Duodenal mucosa (tissue), 2 donors: Measurements from ENCODE around the gene DPP3.

Experiments
- H3K27ac ChIP-seq: one replicate; pipeline ENCODE4 v1.7.0; 2013; ENCODE audit warnings: low read depth, low read length
- H3K27me3 ChIP-seq, 2 donors: one replicate each; pipeline ENCODE4 v1.7.0; 2013; ENCODE audit warnings: low read length in 2 of 2, control low read depth in 1 of 2; ENCODE audit not compliant: insufficient read depth in 2 of 2, control insufficient read depth in 1 of 2
- H3K36me3 ChIP-seq, 2 donors: one replicate each; pipeline ENCODE4 v1.7.0; 2013; ENCODE audit warnings: low read length in 2 of 2, control low read depth in 1 of 2; ENCODE audit not compliant: insufficient read depth in 2 of 2, control insufficient read depth in 1 of 2
- H3K4me1 ChIP-seq, 2 donors: one replicate each; pipeline ENCODE4 v1.7.0; 2013; ENCODE audit warnings: low read length in 2 of 2, control low read depth in 1 of 2; ENCODE audit not compliant: insufficient read depth in 2 of 2, control insufficient read depth in 1 of 2
- H3K4me3 ChIP-seq, 2 donors: one replicate each; pipeline ENCODE4 v1.7.0; 2013; ENCODE audit warnings: low read length in 2 of 2, low read depth in 1 of 2
- H3K9ac ChIP-seq, 2 donors: one replicate each; pipeline ENCODE4 v1.7.0; 2013; ENCODE audit warnings: low read length in 2 of 2, low read depth in 1 of 2
- H3K9me3 ChIP-seq, 2 donors: one replicate each; pipeline ENCODE4 v1.7.0; 2013; ENCODE audit warnings: low read length in 2 of 2, control low read depth in 1 of 2; ENCODE audit not compliant: control insufficient read depth in 1 of 2

DPP3 gene

GRCh38 chr11:66464916-66465315, 15.3 kb upstream of the DPP3 start:
- Histone ChIP-seq H3K36me3 (no peaks in the 10 kb centered on the region), H3K4me3 (no peak overlapping the region), H3K4me1 (peaks cover 10 to 12% of the 10 kb centered on the region in 2 donors), H3K27ac (no peak overlapping the region), H3K27me3 (no peaks in the 10 kb centered on the region), H3K9ac (peak overlapping the region in 1 of 2 donors; percentile 1), H3K9me3 (no peaks in the 10 kb centered on the region)

GRCh38 chr11:66465373-66466224, 14.6 kb upstream of the DPP3 start:
- Histone ChIP-seq H3K36me3 (no peaks in the 10 kb centered on the region), H3K4me3 (peak overlapping the region; percentile 74 to 81), H3K27ac (no peak overlapping the region)

DNA sequence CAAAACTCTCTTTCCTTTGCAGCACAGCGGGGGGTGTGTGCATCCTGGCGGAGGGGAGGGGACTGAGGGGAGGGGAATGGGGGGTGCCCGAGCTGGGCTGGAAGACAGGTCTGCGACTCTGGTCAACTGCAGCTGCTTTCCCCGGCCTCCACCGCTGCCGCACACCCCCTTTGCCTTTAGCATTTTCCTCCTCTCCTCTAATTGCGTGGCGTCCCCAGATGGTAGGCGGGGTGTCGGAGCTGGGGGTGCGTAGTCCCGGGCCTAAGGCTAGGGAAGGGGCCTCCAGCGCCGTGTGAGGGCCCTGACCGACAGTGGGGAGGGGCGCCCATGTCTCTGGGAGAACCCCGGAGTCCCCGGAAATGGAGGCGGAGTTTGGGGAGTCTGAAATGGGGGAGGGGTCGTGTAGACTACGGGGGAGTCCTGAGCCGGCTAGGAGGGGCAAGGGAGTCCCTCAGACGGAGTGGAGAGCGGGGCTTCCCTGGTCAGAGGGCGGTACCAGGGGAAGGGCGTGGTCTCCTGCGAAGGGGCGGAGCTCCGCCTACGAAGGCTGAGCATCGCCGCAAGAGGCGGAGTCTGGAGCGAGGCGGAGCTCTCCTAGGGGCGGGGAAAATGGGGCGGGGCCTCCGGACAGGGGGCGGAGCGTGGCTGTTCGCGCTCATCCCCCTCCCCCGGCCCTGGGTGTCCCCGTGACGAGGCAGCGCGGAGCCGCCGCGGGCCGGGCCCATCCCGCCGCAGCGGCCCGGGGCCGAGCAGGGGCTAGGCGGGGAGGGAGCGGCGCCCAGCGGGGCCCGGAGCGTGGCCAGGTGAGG, 13.8 kb upstream of the DPP3 start, which contains the start of gene PELI3:
PELI3 (plus strand) TSS at position 681 of the 809 bp plus-strand sequence. CDS start 1,224 bp downstream, outside the sequence.
- peaks cover 10 to 12% of the 10 kb centered on the region in 2 donors for H3K4me1 ChIP-seq
- no peaks in the 10 kb centered on the region for H3K27me3 ChIP-seq
- H3K27ac ChIP-seq = peak within 1 kb of the TSS; percentile 10
- H3K9ac ChIP-seq = peak within 1 kb of the TSS; percentile 51 to 68
- peak within 1 kb of the TSS; percentile 74 to 81 for H3K4me3 ChIP-seq
- H3K9me3 ChIP-seq = no peaks in the 10 kb centered on the region
- no peaks in the 10 kb centered on the region for H3K36me3 ChIP-seq

More at GRCh38 chr11:66465373-66466224, 14.6 kb upstream of the DPP3 start:
- H3K9ac ChIP-seq = peak overlapping the region in 1 of 2 donors; percentile 68
- no peaks in the 10 kb centered on the region for H3K9me3 ChIP-seq
- no peaks in the 10 kb centered on the region for H3K27me3 ChIP-seq
- peaks cover 10 to 12% of the 10 kb centered on the region in 2 donors for H3K4me1 ChIP-seq

DNA sequence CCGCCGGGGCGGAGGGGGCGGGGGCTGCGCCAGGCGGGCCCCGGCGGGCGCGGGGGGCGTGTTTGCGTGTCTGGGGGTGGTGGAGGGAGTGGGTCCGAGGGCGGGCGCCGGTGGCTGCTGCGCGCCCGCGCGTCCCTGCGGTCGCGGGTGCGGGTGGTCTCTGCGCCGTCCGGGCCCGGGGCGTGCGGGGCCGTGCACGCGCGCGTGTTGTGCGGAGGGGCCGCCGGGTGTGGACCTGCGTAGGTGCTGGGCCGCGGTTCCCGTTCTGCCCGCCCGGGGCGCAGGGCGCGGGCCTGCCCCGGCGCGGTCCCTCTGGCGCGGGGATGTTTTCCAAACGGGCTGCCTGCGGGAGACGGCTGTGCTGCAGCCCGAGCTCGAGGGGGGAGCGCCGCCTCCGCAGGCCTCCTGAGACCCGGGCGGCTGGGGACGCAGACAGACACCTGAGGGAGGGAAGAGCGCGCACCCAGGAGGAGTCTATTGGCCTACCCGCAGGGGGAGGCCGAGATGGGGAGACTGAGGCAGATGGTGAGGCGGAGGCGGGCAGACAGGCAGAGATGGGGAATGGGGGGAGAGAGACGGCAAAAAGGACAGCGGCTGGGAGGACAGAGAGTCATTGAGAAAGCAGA, 13.1 kb upstream of the DPP3 start:
- Histone ChIP-seq H3K9ac (peak overlapping the region; percentile 51 to 59), H3K4me1 (peaks cover 10 to 12% of the 10 kb centered on the region in 2 donors), H3K4me3 (peak overlapping the region; percentile 65 to 74), H3K36me3 (peaks cover 0 to 2% of the 10 kb centered on the region in 2 donors), H3K9me3 (no peaks in the 10 kb centered on the region), H3K27me3 (no peaks in the 10 kb centered on the region), H3K27ac (no peak overlapping the region)

- no peak overlapping the region for H3K27ac ChIP-seq
Measured at GRCh38 chr11:66467756-66468155, 12.5 kb upstream of the DPP3 start.

DNA sequence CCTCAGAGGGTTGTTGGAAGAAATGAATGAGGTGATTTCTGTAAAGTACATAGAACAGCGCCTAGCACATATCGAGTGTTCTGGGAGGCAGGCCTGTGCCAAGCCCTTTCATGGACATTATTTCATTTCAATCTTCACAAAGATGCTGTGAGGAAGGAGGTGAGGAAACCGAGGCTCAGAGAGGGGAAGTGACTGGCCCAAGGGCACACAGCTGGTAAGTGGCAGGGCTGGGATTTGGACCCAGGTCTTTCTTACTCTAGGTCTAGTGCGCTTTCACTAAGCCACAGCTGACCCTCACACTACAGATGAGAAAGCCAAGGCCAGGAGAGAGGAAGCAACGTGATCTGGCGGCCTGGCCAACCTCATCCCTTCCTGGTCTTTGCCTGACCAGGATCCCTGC, 11.5 kb upstream of the DPP3 start:
- no peak overlapping the region for H3K27ac ChIP-seq
- H3K4me3 ChIP-seq = no peak overlapping the region
- no peaks in the 10 kb centered on the region for H3K27me3 ChIP-seq
- peaks cover 10 to 12% of the 10 kb centered on the region in 2 donors for H3K4me1 ChIP-seq
- no peaks in the 10 kb centered on the region for H3K9me3 ChIP-seq
- H3K9ac ChIP-seq = no peak overlapping the region
- H3K36me3 ChIP-seq = peaks cover 0 to 15% of the 10 kb centered on the region in 2 donors

More at GRCh38 chr11:66467756-66468155, 12.5 kb upstream of the DPP3 start:
- H3K4me3 ChIP-seq = peak overlapping the region; percentile 65 to 74
- peak overlapping the region in 1 of 2 donors; percentile 59 for H3K9ac ChIP-seq
- no peaks in the 10 kb centered on the region for H3K9me3 ChIP-seq
- no peaks in the 10 kb centered on the region for H3K27me3 ChIP-seq
- peaks cover 10 to 12% of the 10 kb centered on the region in 2 donors for H3K4me1 ChIP-seq
- H3K36me3 ChIP-seq = peaks cover 0 to 8% of the 10 kb centered on the region in 2 donors

DNA sequence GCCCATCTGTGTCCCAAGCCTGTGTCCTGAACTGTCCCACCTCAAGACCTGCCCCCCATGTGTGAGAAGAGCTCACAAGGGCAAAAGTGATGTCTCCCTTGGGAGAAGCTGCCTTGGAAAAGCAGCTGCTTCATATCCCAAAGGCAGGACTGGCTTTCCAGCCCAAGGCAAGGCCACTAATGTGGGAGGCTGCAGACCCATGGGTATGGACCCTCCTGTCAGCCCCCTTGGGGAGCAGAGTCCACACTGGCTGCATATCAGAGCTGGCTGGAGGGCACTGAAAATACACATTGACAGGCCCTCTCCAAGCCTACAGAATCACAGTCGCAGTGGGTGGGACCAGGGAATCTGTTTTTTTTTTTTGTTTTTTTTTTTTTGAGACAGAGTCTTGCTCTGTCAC, 10.8 kb upstream of the DPP3 start:
- Histone ChIP-seq H3K9me3 (no peaks in the 10 kb centered on the region), H3K4me1 (peaks cover 10 to 12% of the 10 kb centered on the region in 2 donors), H3K4me3 (no peak overlapping the region), H3K9ac (no peak overlapping the region), H3K36me3 (peaks cover 0 to 17% of the 10 kb centered on the region in 2 donors), H3K27me3 (no peaks in the 10 kb centered on the region), H3K27ac (no peak overlapping the region)

GRCh38 chr11:66470015-66470414, 10.2 kb upstream of the DPP3 start:
- peaks cover 0 to 17% of the 10 kb centered on the region in 2 donors for H3K36me3 ChIP-seq

GRCh38 chr11:66471142-66471541, 9.1 kb upstream of the DPP3 start:
- no peak overlapping the region for H3K4me3 ChIP-seq
- H3K4me1 ChIP-seq = peaks cover 9 to 10% of the 10 kb centered on the region in 2 donors
- peaks cover 0 to 17% of the 10 kb centered on the region in 2 donors for H3K36me3 ChIP-seq
- no peaks in the 10 kb centered on the region for H3K27me3 ChIP-seq
- no peak overlapping the region for H3K9ac ChIP-seq
- no peaks in the 10 kb centered on the region for H3K9me3 ChIP-seq
- H3K27ac ChIP-seq = no peak overlapping the region

More at GRCh38 chr11:66470015-66470414, 10.2 kb upstream of the DPP3 start:
- Histone ChIP-seq H3K4me3 (no peak overlapping the region), H3K9me3 (no peaks in the 10 kb centered on the region), H3K4me1 (peaks cover 10 to 12% of the 10 kb centered on the region in 2 donors), H3K27me3 (no peaks in the 10 kb centered on the region), H3K9ac (no peak overlapping the region), H3K27ac (no peak overlapping the region)
